ENCODE results near the gene EXOC3L4.

GRCh38 chr14:103157969-103158368 lies 63.4 kb downstream of the EXOC3L4 start:
- no peak for TF ChIP-seq CTCF (conservative IDR thresholded peaks at IDR 0.05; ENCODE audit: low read depth, low read length)
- TF ChIP-seq EZH2 (IDR thresholded peaks at IDR 0.05; ENCODE audit: low read length, unreplicated experiment) = no peak
